ENCODE results near the gene MCM5. TPM values are rescaled to one million over a fixed set of nuclear protein-coding genes. Genes with fewer than 3 reads are reported as not detected.
"Not testable (repeated sequence)": the region's sequence is repeated elsewhere in the genome, so short reads cannot be mapped to it uniquely, and the experiment has no call there.

The MCM5 gene
- total RNA-seq, 2 experiments from 2014 or later: 301 to 309 TPM

GRCh38 chr22:35457729-35458546 is 58.0 kb downstream of the MCM5 start:
- ChIA-PET POLR2A (no interaction called here), CTCF (no interaction called here)

DNA sequence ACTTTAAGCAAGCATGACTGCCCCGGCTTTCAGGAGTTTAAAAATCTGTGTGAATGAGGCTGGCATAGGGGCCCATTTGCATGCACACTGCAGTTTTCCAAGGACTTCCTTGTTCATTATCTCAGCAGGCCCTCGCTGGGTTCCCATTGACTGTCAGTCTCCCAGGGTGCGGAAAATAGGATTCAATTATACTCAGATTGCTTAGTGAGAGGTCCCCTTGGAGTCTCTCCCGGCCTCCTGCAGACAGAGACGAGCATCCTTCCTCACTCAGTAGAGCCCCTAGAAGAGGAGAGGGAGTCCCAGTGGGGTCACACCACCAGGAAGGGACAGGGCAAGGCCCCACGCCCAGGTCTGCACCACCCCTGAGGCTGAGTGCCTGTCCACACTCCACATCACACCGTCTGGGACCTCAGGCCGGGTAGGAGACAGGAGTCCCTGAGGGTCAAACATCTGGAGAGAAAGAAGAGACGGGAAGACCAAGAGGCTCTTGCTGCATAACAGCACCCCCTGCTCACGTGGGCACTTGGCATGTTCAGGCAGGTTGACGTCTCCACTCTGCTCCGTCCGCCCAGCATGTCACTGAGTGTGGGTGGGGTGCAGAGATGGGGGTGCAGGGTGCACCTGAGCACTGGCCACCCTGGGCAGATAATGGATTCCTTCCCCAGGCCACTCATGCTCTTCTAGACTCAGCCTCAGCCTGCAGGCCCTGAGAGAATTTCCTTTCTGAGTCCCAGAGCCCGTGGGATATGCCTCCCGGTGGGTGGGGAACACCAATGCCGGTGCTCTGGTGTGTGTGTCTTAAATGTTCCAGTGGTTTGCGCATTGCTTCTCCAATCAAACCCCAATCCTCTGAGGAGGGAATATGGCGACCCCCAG is 58.8 kb downstream of the MCM5 start:
- ChIA-PET CTCF (no interaction called here), POLR2A (no interaction called here)

- ChIA-PET CTCF (no interaction called here), POLR2A (no interaction called here)
Observed at GRCh38 chr22:35459423-35459894, 59.5 kb downstream of the MCM5 start.

DNA sequence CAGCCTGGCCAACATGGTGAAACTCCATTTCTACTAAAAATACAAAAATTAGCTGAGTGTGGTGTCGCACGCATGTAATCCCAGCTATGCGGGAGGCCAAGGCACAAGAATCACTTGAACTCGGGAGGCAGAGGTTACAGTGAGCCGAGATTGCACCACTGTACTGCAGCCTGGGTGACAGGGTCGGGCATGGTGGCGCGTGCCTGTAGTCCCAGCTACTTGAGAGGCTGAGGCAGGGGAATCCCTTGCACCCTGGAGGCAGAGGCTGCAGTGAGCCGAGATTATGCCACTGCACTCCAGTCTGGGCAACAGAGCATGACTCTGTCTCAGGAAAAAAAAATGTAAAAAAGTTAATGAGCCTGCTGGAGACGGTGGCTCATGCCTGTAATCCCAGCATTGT is 60.0 kb downstream of the MCM5 start:
- CTCF ChIA-PET, POLR2A ChIA-PET: not testable (repeated sequence)

- CTCF ChIA-PET: no interaction called here
- POLR2A ChIA-PET: no interaction called here
Observed at GRCh38 chr22:35460688-35461087, 60.7 kb downstream of the MCM5 start.

DNA sequence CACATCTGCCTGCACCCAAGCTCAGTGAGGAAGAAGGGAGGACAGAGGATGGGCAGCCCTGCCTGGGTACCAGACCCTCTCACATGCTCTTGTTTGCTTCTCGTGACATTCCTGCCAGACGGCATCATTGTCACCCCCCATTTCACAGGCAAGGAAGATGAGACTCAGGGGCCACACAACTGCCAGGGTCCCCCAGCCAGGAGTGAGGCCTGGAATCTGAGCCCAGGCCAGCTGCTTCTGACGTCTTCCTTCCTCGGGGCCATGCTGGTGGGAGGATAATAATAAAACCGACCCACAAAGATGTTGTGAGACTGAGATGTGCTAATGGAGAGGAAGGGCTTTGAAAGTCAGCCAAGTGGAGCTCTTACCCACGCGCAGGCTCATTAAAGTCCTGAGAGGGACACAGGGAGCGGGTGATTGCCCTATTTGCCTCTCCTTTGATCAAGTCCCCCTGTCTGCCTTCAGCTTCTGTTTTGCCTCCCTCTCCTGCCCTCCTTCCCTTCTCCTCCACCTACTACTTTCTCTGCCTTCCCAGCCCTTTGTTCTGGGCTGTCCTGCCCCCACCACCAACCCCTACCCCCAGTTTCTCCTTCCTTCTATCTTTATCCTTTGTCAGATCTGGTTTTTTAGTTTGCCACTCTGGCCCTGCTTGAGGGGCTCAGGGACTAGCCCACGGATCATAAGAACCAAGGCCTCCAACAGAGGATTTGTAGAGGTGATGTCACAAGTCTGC is 62.7 kb downstream of the MCM5 start:
- POLR2A ChIA-PET: no interaction called here
- CTCF ChIA-PET: no interaction called here

GRCh38 chr22:35463231-35463933 is 63.4 kb downstream of the MCM5 start:
- CTCF ChIA-PET: no interaction called here
- POLR2A ChIA-PET: no interaction called here

DNA sequence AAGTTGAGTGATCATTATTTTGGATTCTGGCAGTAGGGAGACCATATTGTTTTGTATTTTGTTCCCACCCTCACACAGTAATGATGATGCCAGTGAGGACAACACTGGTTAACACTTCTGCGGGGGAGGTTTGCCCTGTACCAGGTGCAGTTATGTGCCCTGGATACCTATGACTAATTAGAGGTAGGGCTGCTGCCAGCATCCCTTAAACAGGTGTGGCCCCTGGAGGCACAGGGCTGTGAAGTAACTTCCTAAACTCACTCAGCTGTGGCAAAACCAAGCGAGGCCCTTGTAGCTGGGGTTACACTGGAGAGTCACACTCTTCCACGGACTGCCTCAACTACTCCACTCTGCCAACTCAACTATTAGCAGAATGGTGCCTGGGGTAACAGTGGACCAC is 64.5 kb downstream of the MCM5 start:
- CTCF ChIA-PET: no interaction called here
- POLR2A ChIA-PET: no interaction called here

- POLR2A ChIA-PET: no interaction called here
- CTCF ChIA-PET: no interaction called here
Observed at GRCh38 chr22:35465109-35465701, 65.3 kb downstream of the MCM5 start.

GRCh38 chr22:35467681-35468434 is 67.9 kb downstream of the MCM5 start:
- POLR2A ChIA-PET: no interaction called here
- CTCF ChIA-PET: interaction anchor here (1.0 kb wide), 1 partner anchor 656 kb away, joined by 3 read pairs; no protein-coding TSS in a partner anchor

DNA sequence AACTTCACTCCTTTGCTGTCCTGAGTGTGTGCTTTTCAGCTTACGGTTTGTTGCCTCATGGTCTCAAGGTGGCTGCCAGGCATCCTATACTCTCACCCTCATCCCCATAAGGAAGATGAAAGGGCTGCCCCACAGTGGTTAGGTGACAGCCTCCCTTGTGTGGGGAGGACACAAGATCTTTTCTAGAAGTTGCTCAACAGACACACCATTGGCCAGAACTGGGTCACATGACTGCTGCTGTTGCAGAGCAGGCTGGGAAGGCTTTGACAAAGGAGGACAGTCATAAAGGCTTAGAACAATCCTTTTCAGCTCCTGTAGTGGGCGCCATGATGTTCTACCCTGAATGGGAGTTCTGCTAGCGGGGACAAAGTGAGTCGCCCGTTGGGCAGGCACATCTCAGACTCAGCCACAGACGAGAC is 71.0 kb downstream of the MCM5 start:
- POLR2A ChIA-PET: no interaction called here
- CTCF ChIA-PET: no interaction called here

DNA sequence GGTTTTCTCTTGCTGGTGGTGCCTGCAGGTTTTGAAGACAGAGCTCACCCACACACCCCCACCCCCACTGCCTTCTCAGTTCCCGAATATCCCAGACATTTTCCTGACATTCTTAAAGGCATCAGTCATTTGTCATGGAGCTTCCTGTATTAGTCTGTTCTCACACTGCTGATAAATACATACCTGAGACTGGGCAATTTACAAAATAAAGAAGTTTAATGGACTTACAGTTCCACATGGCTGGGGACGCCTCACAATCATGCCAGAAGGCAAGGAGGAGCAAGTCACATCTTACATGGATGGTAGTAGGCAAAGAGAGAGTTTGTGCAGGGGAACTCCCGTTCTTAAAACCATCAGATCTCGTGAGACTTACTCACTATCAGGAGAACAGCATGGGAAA is 71.6 kb downstream of the MCM5 start:
- CTCF ChIA-PET, POLR2A ChIA-PET: not testable (repeated sequence)

DNA sequence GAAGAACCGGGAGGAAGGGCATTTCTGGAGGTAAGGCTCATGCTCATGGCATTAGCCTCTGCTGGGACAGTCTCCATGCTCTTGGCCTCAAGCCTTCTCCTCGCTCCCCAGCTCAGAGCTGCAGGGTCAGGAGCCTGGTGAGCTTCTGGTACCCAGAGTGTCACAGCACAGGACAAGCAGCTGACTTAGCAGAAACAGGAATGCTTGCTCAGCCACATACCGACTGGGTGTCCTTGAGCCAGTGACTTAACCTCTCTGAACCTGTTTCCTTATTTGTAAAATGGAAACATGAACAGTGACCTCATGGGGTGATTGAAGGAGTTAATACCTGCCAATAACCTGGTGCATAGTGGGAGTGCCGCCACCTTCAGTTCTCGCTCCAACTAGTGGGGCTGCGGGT is 72.5 kb downstream of the MCM5 start:
- CTCF ChIA-PET: no interaction called here

GRCh38 chr22:35473971-35474370 is 74.0 kb downstream of the MCM5 start:
- ChIA-PET POLR2A (no interaction called here), CTCF (no interaction called here)

More for the DNA sequence above, 72.5 kb downstream of the MCM5 start:
- POLR2A ChIA-PET: interaction anchor here (0.7 kb wide), 1 partner anchor 63 kb away, joined by 3 read pairs; no protein-coding TSS in a partner anchor

Other genes with a start within 250 kb of the MCM5 start
- 10 to 100 TPM; 35.9 to 37.7 TPM for gene HMGXB4, start 142.6 kb upstream of the MCM5 start, total RNA-seq
- gene TOM1, start 100.2 kb upstream of the MCM5 start, total RNA-seq: 10 to 100 TPM; 12.2 to 13.2 TPM
- gene HMOX1, start 19.0 kb upstream of the MCM5 start, total RNA-seq: 1 to 10 TPM; 1.4 to 1.6 TPM
- under 1 TPM in 1 of 2 experiments, not detected in 1; 0.11 TPM for gene RASD2, start 140.7 kb downstream of the MCM5 start, total RNA-seq
- gene MB, start 217.2 kb downstream of the MCM5 start, total RNA-seq: 1 to 10 TPM; 1.5 to 1.8 TPM
- 10 to 100 TPM; 28.5 to 29.1 TPM for gene APOL6, start 248.3 kb downstream of the MCM5 start, total RNA-seq